Hepatocyte (in vitro differentiated cells): ENCODE measurements around the gene PRKAR1B. TPM values are rescaled to one million over a fixed set of nuclear protein-coding genes. Genes with fewer than 3 reads are reported as not detected.

Experiments
- DNase-seq: peaks from one replicate; pipeline ENCODE4 v3.0.0-alpha.2; 2016; ENCODE audit warnings: low spot score
- H2AFZ ChIP-seq: fragments of 200-600 bp; sonication (generic); 2 replicates; pipeline ENCODE4 v1.6.0; 2016; ENCODE audit warnings: antibody characterized with exemption, mild to moderate bottlenecking
- H3K27ac ChIP-seq: fragments of 200-600 bp; sonication (generic); 2 replicates; pipeline ENCODE4 v1.5.1; 2016; ENCODE audit warnings: mild to moderate bottlenecking
- H3K27me3 ChIP-seq: fragments of 200-600 bp; sonication (generic); 2 replicates; pipeline ENCODE4 v1.6.1; 2016
- H3K36me3 ChIP-seq: fragments of 200-600 bp; sonication (generic); replicated peaks from 2 replicates; pipeline ENCODE4 v1.5.1; 2016; ENCODE audit warnings: low read depth; ENCODE audit not compliant: insufficient read depth
- H3K4me1 ChIP-seq: fragments of 200-600 bp; sonication (generic); 2 replicates; pipeline ENCODE4 v1.5.1; 2016; ENCODE audit warnings: mild to moderate bottlenecking, moderate library complexity; ENCODE audit not compliant: insufficient read depth
- H3K4me2 ChIP-seq: fragments of 200-600 bp; sonication (generic); 2 replicates; pipeline ENCODE4 v1.6.0; 2016
- H3K4me3 ChIP-seq: fragments of 200-600 bp; sonication (generic); 2 replicates; pipeline ENCODE4 v1.5.1; 2016; ENCODE audit warnings: mild to moderate bottlenecking
- H3K79me2 ChIP-seq: fragments of 200-600 bp; sonication (generic); 2 replicates; pipeline ENCODE4 v1.6.0; 2017; ENCODE audit warnings: mild to moderate bottlenecking
- H3K9me2 ChIP-seq: fragments of 200-600 bp; sonication (generic); replicated peaks from 2 replicates; pipeline ENCODE4 v1.6.0; 2017; ENCODE audit warnings: mild to moderate bottlenecking; ENCODE audit not compliant: insufficient read depth
- H3K9me3 ChIP-seq: fragments of 200-600 bp; sonication (generic); 2 replicates; pipeline ENCODE4 v1.5.1; 2016; ENCODE audit warnings: low read depth, mild to moderate bottlenecking
- H4K20me1 ChIP-seq: fragments of 200-600 bp; sonication (generic); 2 replicates; pipeline ENCODE4 v1.6.0; 2016; ENCODE audit warnings: mild to moderate bottlenecking; ENCODE audit not compliant: insufficient read depth, poor library complexity, severe bottlenecking
- CTCF ChIP-seq: fragments of 200-600 bp; sonication (generic); IDR thresholded peaks from 2 replicates; pipeline ENCODE4 v1.5.1; 2016; ENCODE audit warnings: antibody characterized with exemption, mild to moderate bottlenecking; ENCODE audit not compliant: poor library complexity
- EZH2 ChIP-seq: fragments of 200-600 bp; sonication (generic); IDR thresholded peaks from 2 replicates; pipeline ENCODE4 v1.6.1; 2016; ENCODE audit warnings: antibody characterized with exemption, mild to moderate bottlenecking, borderline replicate concordance
- EZH2phosphoT487 ChIP-seq: fragments of 200-600 bp; sonication (generic); IDR thresholded peaks from one replicate; pipeline ENCODE4 v1.6.1; 2018; ENCODE audit warnings: antibody characterized with exemption, mild to moderate bottlenecking, low read depth, moderate library complexity; ENCODE audit not compliant: unreplicated experiment, severe bottlenecking
- WGBS: methylation state at CpG from one replicate; pipeline ENCODE4 v1.1.6; 2016; ENCODE audit warnings: low lambda C conversion rate; ENCODE audit errors: missing lambda C conversion rate; 5-methylcytosine and 5-hydroxymethylcytosine counted together
- polyA plus RNA-seq: library from polyadenylated mRNA; unstranded; fragments of >200 nt; fragmentation: Nextera tagmentation; extraction: Ambion mirVana; gene quantifications from 2 replicates; pipeline ENCODE4 v1.2.1, GENCODE V29; 2016
- total RNA-seq: library from RNA; depleted of rRNA; stranded (reverse); fragments of >200 nt; gene quantifications from 2 replicates; pipeline ENCODE4 v1.2.3, GENCODE V29; 2014

The PRKAR1B gene
- total and polyA plus RNA-seq, 2 experiments from 2014 or later = 16.6 to 28.7 TPM

GRCh38 chr7:559396-559705 is 167.7 kb downstream of the PRKAR1B start:
- H3K9me2 ChIP-seq = no peaks in the 10 kb centered on the region

GRCh38 chr7:557558-557881 is 169.6 kb downstream of the PRKAR1B start:
- no peaks in the 10 kb centered on the region for H4K20me1 ChIP-seq
- TF ChIP-seq EZH2 (no peak), CTCF (no peak), EZH2phosphoT487 (no peak)
- no peak for DNase-seq
- H3K4me2 ChIP-seq = no peak overlapping the region
- no peaks in the 10 kb centered on the region for H3K79me2 ChIP-seq
- WGBS = 98% methylated on average over 12 of the region's 12 CpGs
- no peak overlapping the region for H3K4me3 ChIP-seq
- H3K27me3 ChIP-seq = no peaks in the 10 kb centered on the region
- H3K4me1 ChIP-seq = peaks cover 11% of the 10 kb centered on the region
- H2AFZ ChIP-seq = no peak overlapping the region
- no peak overlapping the region for H3K27ac ChIP-seq
- no peaks in the 10 kb centered on the region for H3K9me2 ChIP-seq
- no peaks in the 10 kb centered on the region for H3K9me3 ChIP-seq
- H3K36me3 ChIP-seq = no peaks in the 10 kb centered on the region

More at GRCh38 chr7:559396-559705, 167.7 kb downstream of the PRKAR1B start:
- no peak overlapping the region for H3K4me3 ChIP-seq
- no peak overlapping the region for H3K4me2 ChIP-seq
- WGBS = 95% methylated on average over 21 of the region's 21 CpGs
- H4K20me1 ChIP-seq = no peaks in the 10 kb centered on the region
- no peaks in the 10 kb centered on the region for H3K27me3 ChIP-seq
- no peak for DNase-seq
- no peak overlapping the region for H3K27ac ChIP-seq
- H2AFZ ChIP-seq = no peak overlapping the region
- no peaks in the 10 kb centered on the region for H3K4me1 ChIP-seq
- TF ChIP-seq CTCF = no peak
- TF ChIP-seq EZH2phosphoT487 = no peak
- TF ChIP-seq EZH2 = no peak
- no peaks in the 10 kb centered on the region for H3K79me2 ChIP-seq
- no peaks in the 10 kb centered on the region for H3K36me3 ChIP-seq
- no peaks in the 10 kb centered on the region for H3K9me3 ChIP-seq

GRCh38 chr7:556837-557557 is 170.1 kb downstream of the PRKAR1B start:
- Histone ChIP-seq H3K9me3 (no peaks in the 10 kb centered on the region), H3K27me3 (no peaks in the 10 kb centered on the region), H3K9me2 (no peaks in the 10 kb centered on the region), H3K4me1 (peaks cover 11% of the 10 kb centered on the region), H3K36me3 (no peaks in the 10 kb centered on the region), H3K27ac (no peak overlapping the region), H3K79me2 (no peaks in the 10 kb centered on the region), H3K4me3 (no peak overlapping the region), H3K4me2 (no peak overlapping the region), H2AFZ (no peak overlapping the region), H4K20me1 (no peaks in the 10 kb centered on the region)
- TF ChIP-seq CTCF (no peak), EZH2phosphoT487 (no peak), EZH2 (no peak)
- 98% methylated on average over 27 of the region's 32 CpGs for WGBS
- DNase-seq = no peak
